Common myeloid progenitor, CD34-positive (primary cell): ENCODE data around the gene MOB3B.

Experiments used
- CTCF ChIA-PET: fragments of 350-600 bp; sonication (Branson Sonifier 250); formaldehyde crosslinking; loops from one replicate; lab custom pipeline; 2021; ENCODE audit warnings: antibody characterized with exemption; lab: Charles Lee
- POLR2A ChIA-PET: fragments of 350-600 bp; sonication (Branson Sonifier 250); formaldehyde crosslinking; loops from one replicate; lab custom pipeline; 2021; ENCODE audit warnings: antibody characterized with exemption; lab: Charles Lee
- DNase-seq, 3 donors: peaks; one replicate each; pipeline versions ENCODE4 v3.0.0 to v3.0.0-alpha.2; 2013
- H3K27ac ChIP-seq, 2 experiments: 1 replicate in 1 of 2; 2 replicates in 1 of 2; pipeline ENCODE4 v1.7.0; 2013; ENCODE audit warnings: inconsistent platforms in 2 of 2, low read length in 2 of 2, mild to moderate bottlenecking in 2 of 2, low read depth in 1 of 2, moderate library complexity in 1 of 2; ENCODE audit not compliant: severe bottlenecking in 2 of 2, insufficient read depth in 1 of 2, poor library complexity in 1 of 2
- H3K27me3 ChIP-seq, 5 experiments: replicated peaks in 2 of 5; 1 replicate in 3 of 5; 2 replicates in 2 of 5; pipeline versions ENCODE4 v1.6.1 to v1.7.0; 2013; ENCODE audit warnings: low read length in 4 of 5, mild to moderate bottlenecking in 2 of 5, moderate library complexity in 2 of 5, inconsistent platforms in 1 of 5; ENCODE audit not compliant: insufficient read depth in 5 of 5, control insufficient read depth in 4 of 5
- H3K36me3 ChIP-seq, 4 experiments: 1 replicate in 2 of 4; 2 replicates in 2 of 4; pipeline versions ENCODE4 v1.6.1 to v1.7.0; 2013; ENCODE audit warnings: low read length in 3 of 4, control low read depth in 1 of 4, mild to moderate bottlenecking in 1 of 4; ENCODE audit not compliant: control insufficient read depth in 4 of 4, insufficient read depth in 4 of 4
- H3K4me1 ChIP-seq, 4 experiments: 1 replicate in 3 of 4; 2 replicates in 1 of 4; pipeline versions ENCODE4 v1.6.1 to v1.7.1; 2013; ENCODE audit warnings: low read length in 3 of 4, mild to moderate bottlenecking in 3 of 4, control low read depth in 1 of 4, inconsistent platforms in 1 of 4, moderate library complexity in 1 of 4; ENCODE audit not compliant: control insufficient read depth in 4 of 4, insufficient read depth in 4 of 4; ENCODE audit errors: control extremely low read depth in 1 of 4
- H3K4me3 ChIP-seq, 7 experiments: 1 replicate in 4 of 7; 2 replicates in 3 of 7; pipeline versions ENCODE4 v1.5.1 to v1.7.0; 2013; ENCODE audit warnings: mild to moderate bottlenecking in 7 of 7, low read length in 6 of 7, moderate library complexity in 6 of 7, inconsistent platforms in 2 of 7, low read depth in 2 of 7, control low read depth in 1 of 7; ENCODE audit not compliant: insufficient read depth in 4 of 7, control insufficient read depth in 1 of 7; ENCODE audit errors: extremely low read depth in 1 of 7
- H3K9me3 ChIP-seq, 5 experiments: 1 replicate in 4 of 5; 2 replicates in 1 of 5; pipeline versions ENCODE4 v1.6.1 to v1.7.1; 2013; ENCODE audit warnings: low read length in 4 of 5, mild to moderate bottlenecking in 2 of 5, inconsistent platforms in 1 of 5, low read depth in 1 of 5, moderate library complexity in 1 of 5; ENCODE audit not compliant: control insufficient read depth in 4 of 5, insufficient read depth in 2 of 5; ENCODE audit errors: control extremely low read depth in 1 of 5
- WGBS: methylation state at CpG from one replicate; pipeline ENCODE4 v1.1.5; 2013; ENCODE audit not compliant: insufficient coverage; 5-methylcytosine and 5-hydroxymethylcytosine counted together

Gene MOB3B

GRCh38 chr9:27560457-27560856 is 30.8 kb upstream of the MOB3B start:
- Histone ChIP-seq H3K36me3 (peaks cover 7 to 37% (median 16%) of the 10 kb centered on the region in 4 experiments), H3K27me3 (no peaks in the 10 kb centered on the region), H3K4me1 (peaks cover 2 to 10% (median 9%) of the 10 kb centered on the region in 4 experiments), H3K9me3 (no peaks in the 10 kb centered on the region), H3K27ac (no peak overlapping the region), H3K4me3 (no peak overlapping the region)
- POLR2A ChIA-PET = no interaction called here
- CTCF ChIA-PET = interaction anchor here (1.1 to 1.5 kb wide), 2 partner anchors 12 to 16 kb away, joined by 3 to 6 read pairs; partner anchors contain the start of gene C9orf72
- no peak for DNase-seq

DNA sequence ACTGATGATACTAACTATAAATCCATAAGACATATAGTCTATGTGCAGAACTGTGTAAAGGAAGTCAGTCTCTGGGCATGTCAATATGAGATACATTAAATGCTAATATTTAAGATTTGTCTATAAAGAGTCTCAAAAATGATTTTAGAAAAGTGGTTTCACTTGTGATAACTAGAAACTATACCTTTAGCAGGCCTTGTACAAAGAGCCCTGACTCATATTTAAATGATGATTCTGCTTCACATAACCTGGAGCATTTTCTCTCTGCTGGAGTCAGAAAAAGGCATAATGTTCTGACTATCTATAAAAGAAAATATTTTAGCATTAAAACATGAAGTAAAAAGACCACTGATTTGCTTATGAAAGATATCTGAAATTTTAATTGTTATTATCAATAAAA is 28.7 kb upstream of the MOB3B start:
- no peak for DNase-seq
- ChIA-PET CTCF (interaction anchor here (1.4 kb wide), 1 partner anchor 225 kb away, joined by 5 read pairs; no protein-coding TSS in a partner anchor), POLR2A (no interaction called here)
- Histone ChIP-seq H3K27me3 (no peaks in the 10 kb centered on the region), H3K27ac (no peak overlapping the region), H3K4me1 (no peaks in the 10 kb centered on the region), H3K4me3 (no peak overlapping the region), H3K9me3 (no peaks in the 10 kb centered on the region), H3K36me3 (peaks cover 13 to 50% (median 21%) of the 10 kb centered on the region in 4 experiments)

- ChIA-PET CTCF (interaction anchor here (1.5 kb wide), 1 partner anchor 15 kb away, joined by 3 read pairs; no protein-coding TSS in a partner anchor), POLR2A (no interaction called here)
- H3K27ac ChIP-seq = no peak overlapping the region
- no peaks in the 10 kb centered on the region for H3K4me1 ChIP-seq
- no peak for DNase-seq
- H3K27me3 ChIP-seq = no peaks in the 10 kb centered on the region
- peaks cover 13 to 50% (median 22%) of the 10 kb centered on the region in 4 experiments for H3K36me3 ChIP-seq
- WGBS = 97% methylated on average over 5 of the region's 8 CpGs
- no peak overlapping the region for H3K4me3 ChIP-seq
- no peaks in the 10 kb centered on the region for H3K9me3 ChIP-seq
Measured at GRCh38 chr9:27556470-27556869, 26.9 kb upstream of the MOB3B start.

DNA sequence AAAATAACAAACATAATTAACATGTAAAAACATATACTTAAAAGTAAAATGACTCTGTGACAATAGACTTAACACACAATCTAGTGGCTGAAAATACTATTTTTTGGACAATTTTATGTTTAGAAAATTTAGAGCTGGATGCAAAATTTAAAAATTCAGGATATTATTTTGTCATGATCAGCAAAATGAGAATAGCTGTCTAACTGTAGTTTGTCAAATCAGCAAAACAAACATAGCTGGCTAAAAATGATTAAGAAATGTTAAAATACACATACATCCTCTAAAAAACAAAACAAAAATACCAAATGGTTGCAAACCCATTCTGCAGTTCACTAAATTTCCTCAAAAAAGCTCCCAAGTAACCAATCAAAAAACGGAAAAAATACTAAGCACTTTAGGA is 25.1 kb upstream of the MOB3B start:
- Histone ChIP-seq H3K27me3 (no peaks in the 10 kb centered on the region), H3K27ac (no peak overlapping the region), H3K9me3 (no peaks in the 10 kb centered on the region), H3K36me3 (peaks cover 13 to 44% (median 22%) of the 10 kb centered on the region in 4 experiments), H3K4me1 (no peaks in the 10 kb centered on the region), H3K4me3 (no peak overlapping the region)
- no peak for DNase-seq
- POLR2A ChIA-PET = interaction anchor here (0.6 kb wide), 1 partner anchor 228 kb away, joined by 5 read pairs; no protein-coding TSS in a partner anchor
- CTCF ChIA-PET = interaction anchor here (0.7 to 2.3 kb wide), 4 partner anchors 14 to 307 kb away, joined by 3 to 6 read pairs (median 4); no protein-coding TSS in a partner anchor
- no CpG with 5 or more reads among the region's 1 CpG for WGBS

- DNase-seq = no peak
- Histone ChIP-seq H3K36me3 (peaks cover 12 to 35% (median 16%) of the 10 kb centered on the region in 4 experiments), H3K27me3 (no peaks in the 10 kb centered on the region), H3K4me3 (no peak overlapping the region), H3K27ac (no peak overlapping the region), H3K4me1 (no peaks in the 10 kb centered on the region), H3K9me3 (no peaks in the 10 kb centered on the region)
- no CpG with 5 or more reads among the region's 4 CpGs for WGBS
- ChIA-PET POLR2A (interaction anchor here (0.9 kb wide), 1 partner anchor 216 kb away, joined by 3 read pairs; no protein-coding TSS in a partner anchor), CTCF (interaction anchor here (0.7 to 6.6 kb wide), 10 partner anchors 10 to 239 kb away, joined by 3 to 71 read pairs (median 4); partner anchors contain the start of gene MOB3B)
Measured at GRCh38 chr9:27549196-27549755, 19.7 kb upstream of the MOB3B start.

DNA sequence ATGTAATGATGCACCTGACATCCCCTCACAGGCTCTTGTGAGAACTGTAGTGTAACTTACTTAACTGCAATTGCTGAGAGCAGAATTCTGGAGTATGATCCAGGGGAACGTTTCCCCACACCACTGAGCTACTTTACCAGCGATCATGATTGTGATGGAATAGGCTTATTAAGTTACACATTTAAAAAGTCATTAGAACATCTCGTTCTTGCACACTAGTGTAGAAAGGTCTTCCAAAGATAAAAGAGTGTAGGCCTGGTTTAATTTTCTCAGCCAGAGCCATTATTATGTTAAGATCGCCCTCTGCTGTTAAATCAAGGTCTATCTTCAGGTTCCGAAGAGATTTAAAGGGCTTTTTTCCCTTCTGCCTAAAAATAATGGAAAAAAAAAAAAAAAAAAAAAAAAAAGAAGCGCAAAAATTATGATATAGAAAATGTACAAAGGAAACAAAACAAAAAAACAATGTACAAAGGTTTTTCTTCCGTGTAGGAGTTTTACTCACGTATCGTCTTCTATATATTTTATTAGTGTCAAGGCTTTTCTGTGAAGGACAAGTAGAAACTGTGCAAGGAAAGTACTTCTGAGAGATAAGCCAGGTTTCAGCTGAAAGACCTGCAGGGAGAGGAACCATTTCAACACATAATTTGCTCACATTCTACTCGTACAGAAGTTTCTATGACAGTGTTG is 18.6 kb upstream of the MOB3B start:
- no peaks in the 10 kb centered on the region for H3K27me3 ChIP-seq
- no peaks in the 10 kb centered on the region for H3K9me3 ChIP-seq
- no peaks in the 10 kb centered on the region for H3K4me1 ChIP-seq
- ChIA-PET CTCF (interaction anchor here (0.8 to 6.6 kb wide), 15 partner anchors 9 to 238 kb away, joined by 3 to 71 read pairs (median 4); partner anchors contain the start of gene MOB3B), POLR2A (interaction anchor here (0.6 kb wide), 1 partner anchor 21 kb away, joined by 4 read pairs; no protein-coding TSS in a partner anchor)
- no peak overlapping the region for H3K27ac ChIP-seq
- peak; percentile 47 to 65 (median 58) for DNase-seq
- H3K36me3 ChIP-seq = peaks cover 10 to 34% (median 13%) of the 10 kb centered on the region in 4 experiments
- no peak overlapping the region for H3K4me3 ChIP-seq
- no CpG with 5 or more reads among the region's 10 CpGs for WGBS

DNA sequence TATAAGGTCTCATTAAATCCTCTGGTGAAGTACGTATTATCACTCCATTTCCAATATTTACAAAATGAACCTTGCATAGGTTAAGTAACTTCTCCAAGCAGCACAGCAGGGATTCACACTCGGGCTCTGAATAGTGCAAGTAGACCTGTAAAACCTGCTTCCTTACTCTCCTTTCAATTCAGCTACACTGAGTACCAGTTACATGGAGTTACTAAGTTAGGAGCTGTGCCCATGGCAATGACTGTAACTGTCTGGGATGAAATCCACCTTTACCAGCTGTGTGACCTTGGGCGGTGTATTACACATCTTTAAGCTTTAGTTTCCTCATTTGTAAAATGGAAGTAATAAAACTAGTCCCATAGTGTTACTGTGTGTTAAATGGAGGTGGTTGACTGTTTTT is 15.9 kb upstream of the MOB3B start:
- POLR2A ChIA-PET = no interaction called here
- no peak overlapping the region for H3K27ac ChIP-seq

More for the DNA sequence above, 15.9 kb upstream of the MOB3B start:
- H3K27me3 ChIP-seq = no peaks in the 10 kb centered on the region
- CTCF ChIA-PET = interaction anchor here (0.6 to 6.6 kb wide), 6 partner anchors 15 to 213 kb away, joined by 3 to 71 read pairs (median 4); partner anchors contain the start of gene MOB3B
- peaks cover 8 to 27% (median 11%) of the 10 kb centered on the region in 4 experiments for H3K36me3 ChIP-seq
- 93% methylated on average over 2 of the region's 3 CpGs for WGBS
- no peak for DNase-seq
- no peaks in the 10 kb centered on the region for H3K4me1 ChIP-seq
- no peaks in the 10 kb centered on the region for H3K9me3 ChIP-seq
- no peak overlapping the region for H3K4me3 ChIP-seq
